ENCODE measurements around the gene SH2D5.

The SH2D5 gene

DNA sequence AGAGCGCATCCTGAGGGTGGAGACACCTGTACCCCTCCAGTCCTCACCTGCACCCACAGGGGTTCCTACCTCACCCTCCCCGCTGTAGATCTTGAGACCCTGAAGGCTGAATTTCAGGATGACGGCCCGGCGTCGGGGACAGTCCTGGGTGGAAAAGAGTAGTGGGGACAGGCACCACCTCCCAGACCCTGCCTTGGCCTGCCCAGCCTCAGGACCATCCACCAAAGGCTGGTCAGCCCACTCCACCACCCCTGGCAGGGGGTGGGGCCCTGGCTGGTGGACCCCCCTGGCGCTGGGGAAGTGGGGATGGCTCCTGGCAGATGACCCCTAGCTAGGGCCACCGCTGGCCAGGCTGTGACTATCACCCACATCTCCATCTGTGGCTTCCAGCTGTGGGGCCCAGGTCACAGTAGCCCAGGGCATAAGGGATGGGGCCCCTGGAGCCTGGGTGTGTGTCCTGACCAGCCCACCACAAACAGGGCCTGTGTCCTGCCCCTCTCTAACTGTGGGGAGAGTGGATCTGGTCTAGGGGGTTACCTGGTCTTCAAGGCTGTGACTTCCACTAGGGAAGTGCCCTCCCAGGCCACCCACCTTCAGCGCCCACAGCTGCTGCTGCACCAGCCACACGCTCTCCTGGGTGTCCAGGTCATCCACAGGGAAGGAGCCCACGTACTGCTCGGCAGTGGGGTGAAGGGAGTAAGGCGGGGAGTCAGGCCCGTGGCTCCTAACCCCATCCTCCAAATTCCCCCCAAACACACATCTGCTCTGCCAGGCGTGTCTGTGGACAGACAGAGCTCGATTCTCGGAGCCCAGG, 5.4 kb downstream of the SH2D5 start:
- H3K9me3 ChIP-seq (ENCODE audit: control insufficient read depth, low read length): no peaks in the 10 kb centered on the region
- H3K36me3 ChIP-seq (ENCODE audit: control insufficient read depth, insufficient read depth, low read length, severe bottlenecking): no peaks in the 10 kb centered on the region
- H3K27me3 ChIP-seq (replicated peaks; ENCODE audit: control insufficient read depth, insufficient read depth, low read length): peaks cover 29% of the 10 kb centered on the region
- H3K4me3 ChIP-seq (ENCODE audit: low read length): no peak overlapping the region
- H3K4me1 ChIP-seq (ENCODE audit: control insufficient read depth, insufficient read depth, low read length): peaks cover under 1% of the 10 kb centered on the region
- no peak overlapping the region for H3K9ac ChIP-seq (ENCODE audit: low read length)
- DNase-seq (ENCODE audit: low read depth): no peak

DNA sequence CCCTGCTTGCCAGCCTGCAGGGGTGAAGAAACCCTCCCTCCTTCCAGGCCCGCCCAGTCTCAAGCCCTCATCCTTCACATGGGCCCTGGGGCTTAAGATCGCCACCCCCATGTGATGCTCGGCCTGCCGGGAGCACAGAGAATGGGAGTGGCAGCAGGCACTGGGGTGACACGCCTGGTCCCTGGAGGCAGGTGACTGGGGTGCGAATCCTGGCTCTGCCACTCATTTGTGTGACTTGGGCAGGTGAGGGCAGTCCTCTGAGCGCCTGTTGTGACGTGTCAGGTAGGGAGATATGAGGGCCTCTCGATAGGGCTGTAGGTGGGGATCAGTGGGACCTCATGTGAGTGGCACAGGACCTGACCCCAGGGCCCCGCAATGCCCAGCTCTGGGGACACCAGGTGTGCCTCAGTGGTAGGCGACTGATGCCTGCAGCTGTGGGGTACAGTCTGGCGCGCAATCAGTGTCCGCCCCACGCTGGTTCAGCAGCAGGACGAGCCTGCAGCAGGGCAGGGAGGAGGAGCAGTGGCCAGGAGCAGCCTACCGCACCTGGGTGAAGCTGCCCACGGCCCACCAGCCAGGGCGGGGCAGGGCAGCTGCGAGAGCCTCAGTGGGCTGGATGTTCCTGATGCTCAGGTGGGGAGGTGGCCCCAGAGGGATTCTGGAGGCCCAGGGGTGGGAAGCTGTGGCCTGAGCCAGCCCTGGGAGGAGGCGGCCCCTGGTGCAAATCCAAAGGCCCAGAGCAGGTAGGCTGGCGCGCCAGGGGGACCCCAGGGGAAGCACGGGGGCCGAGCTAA, 6.2 kb downstream of the SH2D5 start:
- DNase-seq (ENCODE audit: low read depth): no peak
- H3K4me1 ChIP-seq (ENCODE audit: control insufficient read depth, insufficient read depth, low read length): no peaks in the 10 kb centered on the region
- H3K9ac ChIP-seq (ENCODE audit: low read length): no peak overlapping the region
- H3K27me3 ChIP-seq (replicated peaks; ENCODE audit: control insufficient read depth, insufficient read depth, low read length): peaks cover 28% of the 10 kb centered on the region
- H3K4me3 ChIP-seq (ENCODE audit: low read length): no peak overlapping the region
- no peaks in the 10 kb centered on the region for H3K36me3 ChIP-seq (ENCODE audit: control insufficient read depth, insufficient read depth, low read length, severe bottlenecking)
- H3K9me3 ChIP-seq (ENCODE audit: control insufficient read depth, low read length): no peaks in the 10 kb centered on the region

DNA sequence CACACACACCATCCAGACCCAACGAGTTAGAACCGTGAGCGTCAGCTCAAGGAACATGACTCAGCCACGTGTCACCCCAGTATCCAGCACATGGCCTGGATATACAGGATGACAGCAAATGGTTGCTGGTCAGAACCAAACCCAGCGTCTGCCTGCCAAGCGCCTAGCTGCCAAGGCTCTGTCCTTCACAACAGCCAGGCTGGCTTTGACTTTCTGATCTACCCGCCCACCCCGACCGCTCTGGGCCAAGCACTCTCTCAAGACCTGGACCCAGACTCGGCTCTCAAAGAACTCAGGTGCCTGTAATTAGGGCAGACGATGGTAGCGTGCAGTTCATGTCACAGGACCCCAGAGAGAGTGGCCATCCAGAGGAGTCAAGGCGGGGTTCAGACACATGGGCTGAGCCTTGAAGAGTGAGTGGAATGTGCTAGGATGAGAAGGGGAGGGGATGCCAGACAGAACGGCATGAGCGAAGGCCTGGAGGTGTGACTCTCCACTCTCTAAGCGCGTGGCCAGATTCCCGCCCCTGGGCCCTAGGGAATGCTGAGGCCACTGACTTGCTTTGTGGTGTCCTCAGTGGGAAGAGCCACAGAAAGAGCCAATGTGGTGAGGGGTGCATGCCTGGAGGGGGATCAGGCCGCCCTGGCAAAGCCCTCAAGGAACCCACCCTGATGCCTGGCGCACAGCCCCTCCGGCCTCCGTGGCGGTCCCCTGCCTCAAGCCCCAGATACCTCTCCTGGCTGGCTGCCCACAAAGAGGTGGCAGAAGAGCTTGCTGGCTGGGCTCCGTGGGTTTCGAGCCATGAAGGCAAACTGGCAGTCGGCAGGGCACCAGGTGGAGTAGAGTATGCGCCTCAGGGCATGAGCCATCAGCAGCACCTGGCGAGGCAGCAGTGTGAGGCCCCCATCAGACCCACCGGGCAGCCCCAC, 7.0 kb downstream of the SH2D5 start:
- Histone ChIP-seq H3K4me1 (ENCODE audit: control insufficient read depth, insufficient read depth, low read length) (no peaks in the 10 kb centered on the region), H3K27me3 (replicated peaks; ENCODE audit: control insufficient read depth, insufficient read depth, low read length) (peaks cover 19% of the 10 kb centered on the region), H3K9me3 (ENCODE audit: control insufficient read depth, low read length) (no peaks in the 10 kb centered on the region), H3K36me3 (ENCODE audit: control insufficient read depth, insufficient read depth, low read length, severe bottlenecking) (no peaks in the 10 kb centered on the region), H3K9ac (ENCODE audit: low read length) (no peak overlapping the region), H3K4me3 (ENCODE audit: low read length) (no peak overlapping the region)
- DNase-seq (ENCODE audit: low read depth): peak; percentile 20

GRCh38 chr1:20724364-20725188, 7.9 kb downstream of the SH2D5 start:
- Histone ChIP-seq H3K4me3 (ENCODE audit: low read length) (no peak overlapping the region), H3K4me1 (ENCODE audit: control insufficient read depth, insufficient read depth, low read length) (no peaks in the 10 kb centered on the region), H3K36me3 (ENCODE audit: control insufficient read depth, insufficient read depth, low read length, severe bottlenecking) (no peaks in the 10 kb centered on the region), H3K9ac (ENCODE audit: low read length) (no peak overlapping the region), H3K27me3 (replicated peaks; ENCODE audit: control insufficient read depth, insufficient read depth, low read length) (peaks cover 10% of the 10 kb centered on the region), H3K9me3 (ENCODE audit: control insufficient read depth, low read length) (no peaks in the 10 kb centered on the region)
- DNase-seq (ENCODE audit: low read depth): no peak

- no peak overlapping the region for H3K4me3 ChIP-seq (ENCODE audit: low read length)
- DNase-seq (ENCODE audit: low read depth): no peak
These were observed 8.8 kb downstream of the SH2D5 start for GRCh38 chr1:20723537-20724363.

GRCh38 chr1:20723159-20723536, 9.4 kb downstream of the SH2D5 start:
- no peak overlapping the region for H3K4me3 ChIP-seq (ENCODE audit: low read length)
- no peak overlapping the region for H3K9ac ChIP-seq (ENCODE audit: low read length)
- no peaks in the 10 kb centered on the region for H3K9me3 ChIP-seq (ENCODE audit: control insufficient read depth, low read length)
- DNase-seq (ENCODE audit: low read depth): no peak
- H3K36me3 ChIP-seq (ENCODE audit: control insufficient read depth, insufficient read depth, low read length, severe bottlenecking): no peaks in the 10 kb centered on the region
- no peaks in the 10 kb centered on the region for H3K4me1 ChIP-seq (ENCODE audit: control insufficient read depth, insufficient read depth, low read length)
- H3K27me3 ChIP-seq (replicated peaks; ENCODE audit: control insufficient read depth, insufficient read depth, low read length): peaks cover 3% of the 10 kb centered on the region

More at GRCh38 chr1:20723537-20724363, 8.8 kb downstream of the SH2D5 start:
- Histone ChIP-seq H3K9ac (ENCODE audit: low read length) (no peak overlapping the region), H3K4me1 (ENCODE audit: control insufficient read depth, insufficient read depth, low read length) (no peaks in the 10 kb centered on the region), H3K9me3 (ENCODE audit: control insufficient read depth, low read length) (no peaks in the 10 kb centered on the region), H3K36me3 (ENCODE audit: control insufficient read depth, insufficient read depth, low read length, severe bottlenecking) (no peaks in the 10 kb centered on the region), H3K27me3 (replicated peaks; ENCODE audit: control insufficient read depth, insufficient read depth, low read length) (peaks cover 3% of the 10 kb centered on the region)

GRCh38 chr1:20721117-20722061, 11.1 kb downstream of the SH2D5 start:
- H3K9ac ChIP-seq (ENCODE audit: low read length): no peak overlapping the region
- H3K36me3 ChIP-seq (ENCODE audit: control insufficient read depth, insufficient read depth, low read length, severe bottlenecking): no peaks in the 10 kb centered on the region
- peaks cover 5% of the 10 kb centered on the region for H3K27me3 ChIP-seq (replicated peaks; ENCODE audit: control insufficient read depth, insufficient read depth, low read length)
- DNase-seq (ENCODE audit: low read depth): no peak
- H3K9me3 ChIP-seq (ENCODE audit: control insufficient read depth, low read length): no peaks in the 10 kb centered on the region
- H3K4me3 ChIP-seq (ENCODE audit: low read length): no peak overlapping the region
- no peaks in the 10 kb centered on the region for H3K4me1 ChIP-seq (ENCODE audit: control insufficient read depth, insufficient read depth, low read length)

- no peaks in the 10 kb centered on the region for H3K36me3 ChIP-seq (ENCODE audit: control insufficient read depth, insufficient read depth, low read length, severe bottlenecking)
- no peak overlapping the region for H3K9ac ChIP-seq (ENCODE audit: low read length)
- no peaks in the 10 kb centered on the region for H3K4me1 ChIP-seq (ENCODE audit: control insufficient read depth, insufficient read depth, low read length)
- no peak overlapping the region for H3K4me3 ChIP-seq (ENCODE audit: low read length)
- H3K27me3 ChIP-seq (replicated peaks; ENCODE audit: control insufficient read depth, insufficient read depth, low read length): peaks cover 7% of the 10 kb centered on the region
- no peak for DNase-seq (ENCODE audit: low read depth)
- no peaks in the 10 kb centered on the region for H3K9me3 ChIP-seq (ENCODE audit: control insufficient read depth, low read length)
These were observed 11.8 kb downstream of the SH2D5 start for GRCh38 chr1:20720631-20721091.

DNA sequence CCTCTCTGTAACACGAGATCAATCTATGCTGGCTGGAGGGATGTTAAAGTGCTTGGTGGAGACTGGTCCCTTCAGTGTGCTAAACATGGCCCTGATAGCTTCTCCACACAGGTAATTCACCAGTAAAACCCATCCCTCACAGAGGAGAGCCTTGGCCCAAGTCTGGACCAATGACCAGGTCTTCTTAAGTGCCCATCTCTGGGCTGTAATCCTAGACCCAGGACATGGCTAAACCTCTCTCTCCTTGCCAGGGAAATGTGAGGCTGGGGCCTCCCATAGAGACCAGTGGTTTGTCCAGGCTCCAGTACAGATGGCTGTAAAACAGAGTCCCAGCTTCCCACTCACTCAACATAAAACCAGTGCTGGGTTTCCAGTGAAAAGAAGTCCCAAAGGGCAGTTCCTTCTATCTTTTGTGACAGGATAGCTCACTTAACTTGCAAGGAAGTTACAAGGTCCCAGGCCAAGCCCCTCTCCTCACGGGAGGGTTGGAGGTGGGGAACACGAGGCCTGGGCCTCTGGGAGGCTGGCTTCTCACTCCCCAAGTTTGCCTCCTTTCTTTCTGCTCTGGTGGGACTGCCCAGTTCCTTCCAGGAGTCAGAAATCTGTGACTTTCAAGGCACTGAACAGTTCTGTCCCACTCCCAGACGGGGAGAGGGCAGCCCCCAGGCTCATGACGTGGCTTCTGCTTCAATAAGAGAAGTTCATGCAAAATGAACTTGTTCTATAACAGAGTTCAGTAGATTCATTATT, 12.5 kb downstream of the SH2D5 start:
- H3K27me3 ChIP-seq (replicated peaks; ENCODE audit: control insufficient read depth, insufficient read depth, low read length): peaks cover 7% of the 10 kb centered on the region

More for the DNA sequence above, 12.5 kb downstream of the SH2D5 start:
- Histone ChIP-seq H3K4me3 (ENCODE audit: low read length) (no peak overlapping the region), H3K9ac (ENCODE audit: low read length) (no peak overlapping the region), H3K9me3 (ENCODE audit: control insufficient read depth, low read length) (no peaks in the 10 kb centered on the region), H3K4me1 (ENCODE audit: control insufficient read depth, insufficient read depth, low read length) (no peaks in the 10 kb centered on the region), H3K36me3 (ENCODE audit: control insufficient read depth, insufficient read depth, low read length, severe bottlenecking) (no peaks in the 10 kb centered on the region)
- DNase-seq (ENCODE audit: low read depth): no peak

Data from adipocyte (in vitro differentiated cells).